GM12878 (cell line): Measurements from ENCODE around the gene RET. TPM values are rescaled to one million over a fixed set of nuclear protein-coding genes. Genes with fewer than 3 reads are reported as not detected.

Source experiments
- ATAC-seq: fragments of 200-7000 bp; cut with Tn5 transposase; 3 replicates; pipeline ENCODE4 v1.9.1; 2020; ENCODE audit warnings: mild to moderate bottlenecking, moderate library complexity
- BruUV-seq: library from RNA; stranded (reverse); fragments of 400-500 nt; replicated peaks from 2 replicates; lab custom pipeline; 2021; lab: Mats Ljungman, UMichigan
- CTCF ChIA-PET: fragments of 300-600 bp; sonication (Branson Sonifier 250); formaldehyde crosslinking; extraction: SDS; loops from one replicate; lab custom pipeline; 2021; ENCODE audit warnings: inconsistent platforms; lab: Yijun Ruan, JAX
- POLR2A ChIA-PET: fragments of 350-600 bp; formaldehyde crosslinking; extraction: SDS; loops from one replicate; lab custom pipeline; 2021; ENCODE audit warnings: inconsistent platforms; lab: Charles Lee
- RAD21 ChIA-PET: fragments of 300-600 bp; sonication (Branson Sonifier 250); formaldehyde crosslinking; loops from one replicate; lab custom pipeline; 2023; ENCODE audit warnings: antibody characterized with exemption; ENCODE audit not compliant: unreplicated experiment; lab: Charles Lee
- SMC1A ChIA-PET: fragments of 300-600 bp; sonication (Branson Sonifier 250); formaldehyde crosslinking; loops from one replicate; lab custom pipeline; 2023; ENCODE audit not compliant: unreplicated experiment, uncharacterized antibody; lab: Charles Lee
- DNase-seq: peaks from one replicate; pipeline ENCODE4 v3.0.0-alpha.2; 2011; ENCODE audit warnings: low read depth, low spot score
- FAIRE-seq: peaks from 3 replicates; lab custom pipeline; 2011; peaks lifted over from hg19 to GRCh38; lab: Jason Lieb, UNC
- H2AFZ ChIP-seq: 2 replicates; pipeline ENCODE4 v1.6.0; 2011; ENCODE audit warnings: low read depth, low read length, control low read depth; ENCODE audit not compliant: control insufficient read depth
- H3K27ac ChIP-seq: 2 replicates; pipeline ENCODE4 v1.5.1; 2011; ENCODE audit warnings: control low read depth; ENCODE audit not compliant: control insufficient read depth, insufficient read depth
- H3K27me3 ChIP-seq, 2 experiments: replicated peaks in 1 of 2; 2 replicates each; pipeline versions ENCODE4 v1.6.0 to v1.6.1; 2011; ENCODE audit warnings: low read length in 1 of 2; ENCODE audit not compliant: control insufficient read depth in 2 of 2, insufficient read depth in 2 of 2
- H3K36me3 ChIP-seq, 2 experiments: 2 replicates each; pipeline ENCODE4 v1.5.1; 2011; ENCODE audit warnings: low read length in 1 of 2; ENCODE audit not compliant: control insufficient read depth in 2 of 2, insufficient read depth in 2 of 2
- H3K4me1 ChIP-seq: 2 replicates; pipeline ENCODE4 v1.6.1; 2011; ENCODE audit warnings: mild to moderate bottlenecking, low read length, moderate library complexity, mixed read lengths; ENCODE audit not compliant: control insufficient read depth, insufficient read depth
- H3K4me2 ChIP-seq: 2 replicates; pipeline ENCODE4 v1.6.0; 2011; ENCODE audit warnings: control low read depth; ENCODE audit not compliant: control insufficient read depth, insufficient read depth
- H3K4me3 ChIP-seq: fragments of 200-600 bp; sonication (generic); 2 replicates; pipeline ENCODE4 v1.5.1; 2016
- H3K79me2 ChIP-seq: 2 replicates; pipeline ENCODE4 v1.6.0; 2011; ENCODE audit warnings: low read length; ENCODE audit not compliant: control insufficient read depth, insufficient read depth
- H3K9ac ChIP-seq: 2 replicates; pipeline ENCODE4 v1.8.0; 2011; ENCODE audit warnings: low read length, control low read depth, mixed read lengths; ENCODE audit not compliant: control insufficient read depth, insufficient read depth
- H3K9me3 ChIP-seq: replicated peaks from 3 replicates; pipeline ENCODE4 v1.5.1; 2011; ENCODE audit warnings: mild to moderate bottlenecking, low read length; ENCODE audit not compliant: control insufficient read depth, insufficient read depth
- H4K20me1 ChIP-seq: 2 replicates; pipeline ENCODE4 v1.6.0; 2011; ENCODE audit not compliant: control insufficient read depth, insufficient read depth
- BRCA1 ChIP-seq: IDR thresholded peaks from 2 replicates; pipeline ENCODE4 v1.6.1; 2011; ENCODE audit warnings: low read depth, low read length, improper control_type of control experiment
- CHD1 ChIP-seq: IDR thresholded peaks from 2 replicates; pipeline ENCODE4 v1.6.1; 2012; ENCODE audit warnings: low read depth, low read length, improper control_type of control experiment
- CHD2 ChIP-seq: IDR thresholded peaks from 2 replicates; pipeline ENCODE4 v1.6.1; 2011; ENCODE audit warnings: low read depth, low read length, improper control_type of control experiment, borderline replicate concordance
- EED ChIP-seq: sonication (generic); IDR thresholded peaks from 2 replicates; pipeline ENCODE4 v1.6.1; 2016; ENCODE audit warnings: antibody characterized with exemption, low read depth
- NRF1 ChIP-seq: conservative IDR thresholded peaks from 2 replicates; pipeline ENCODE4 v1.6.1; 2011; ENCODE audit warnings: mild to moderate bottlenecking, low read depth, low read length, improper control_type of control experiment
- SMAD1 ChIP-seq: fragments of 450-650 bp; IDR thresholded peaks from 2 replicates; pipeline ENCODE4 v1.6.1; 2018; ENCODE audit warnings: mild to moderate bottlenecking, low read depth; ENCODE audit not compliant: partially characterized antibody
- SP1 ChIP-seq: IDR thresholded peaks from one replicate; pipeline ENCODE4 v1.6.1; 2011; ENCODE audit warnings: low read depth, low read length
- SREBF2 ChIP-seq: IDR thresholded peaks from 2 replicates; pipeline ENCODE4 v1.6.1; 2012; ENCODE audit warnings: mild to moderate bottlenecking, low read length
- TARDBP ChIP-seq: IDR thresholded peaks from 2 replicates; pipeline ENCODE4 v1.6.1; 2016; ENCODE audit warnings: borderline replicate concordance
- YBX1 ChIP-seq: fragments of 450-650 bp; IDR thresholded peaks from 2 replicates; pipeline ENCODE4 v1.6.1; 2016; ENCODE audit warnings: antibody characterized with exemption
- WGBS: methylation state at CpG from one replicate; pipeline ENCODE4 v1.1.6; 2016; ENCODE audit warnings: low lambda C conversion rate; ENCODE audit not compliant: insufficient replicate concordance, insufficient coverage; ENCODE audit errors: missing lambda C conversion rate; 5-methylcytosine and 5-hydroxymethylcytosine counted together
- in situ Hi-C: fragments of 300-500 bp; cut with MboI; formaldehyde crosslinking; loops from 9 replicates; pipeline ENCODE4 v1.14.3; 2018; ENCODE audit warnings: mixed read lengths
- intact Hi-C: fragments of 100-400 bp; cut with micrococcal nuclease; formaldehyde crosslinking; loops from one replicate; pipeline ENCODE4 v1.14.2; 2022; ENCODE audit not compliant: unreplicated experiment
- polyA plus RNA-seq, 11 experiments: library from polyadenylated mRNA; depleted of rRNA in 4 of 11; unstranded in 6 of 11; stranded (reverse) in 5 of 11; fragments of >200 nt; fragmentation: Nextera tagmentation in 4 of 11; fragmentation: Illumina TruSeq in 1 of 11; extraction: Ambion mirVana in 4 of 11; extraction: Trizol in 1 of 11; gene quantifications; 1 replicate in 1 of 11; 2 replicates in 10 of 11; pipeline versions ENCODE4 v1.2.1 to v1.2.3, GENCODE V29; 2011 to 2016; ENCODE audit warnings: inconsistent platforms in 2 of 11, missing spikeins in 2 of 11, low read depth in 1 of 11
- total RNA-seq, 4 experiments: library from RNA; depleted of rRNA in 3 of 4; stranded (reverse); fragments of >200 nt in 3 of 4; fragmentation: Illumina TruSeq in 1 of 4; extraction: Trizol in 1 of 4; gene quantifications; 2 replicates each; pipeline versions ENCODE4 v1.2.1 to v1.2.3, GENCODE V29; 2013 to 2021
- TF ChIP-seq, protein P1 (sequence below): fragments of 450-650 bp; IDR thresholded peaks from 2 replicates; pipeline ENCODE4 v1.6.1; 2016; ENCODE audit warnings: mild to moderate bottlenecking
- TF ChIP-seq, protein P2 (sequence below): IDR thresholded peaks from 2 replicates; pipeline ENCODE4 v1.6.1; 2012; ENCODE audit warnings: improper control_type of control experiment, low read depth, low read length; ENCODE audit not compliant: insufficient replicate concordance
- TF ChIP-seq, protein P3 (sequence below): IDR thresholded peaks from 2 replicates; pipeline ENCODE4 v1.6.1; 2011; ENCODE audit warnings: low read depth, low read length, improper control_type of control experiment, borderline replicate concordance

RET gene
- total and polyA plus RNA-seq, 10 of the 15 experiments (the other 5 are each of a cell fraction or from before 2014, with no cell fraction given) = not detected

DNA sequence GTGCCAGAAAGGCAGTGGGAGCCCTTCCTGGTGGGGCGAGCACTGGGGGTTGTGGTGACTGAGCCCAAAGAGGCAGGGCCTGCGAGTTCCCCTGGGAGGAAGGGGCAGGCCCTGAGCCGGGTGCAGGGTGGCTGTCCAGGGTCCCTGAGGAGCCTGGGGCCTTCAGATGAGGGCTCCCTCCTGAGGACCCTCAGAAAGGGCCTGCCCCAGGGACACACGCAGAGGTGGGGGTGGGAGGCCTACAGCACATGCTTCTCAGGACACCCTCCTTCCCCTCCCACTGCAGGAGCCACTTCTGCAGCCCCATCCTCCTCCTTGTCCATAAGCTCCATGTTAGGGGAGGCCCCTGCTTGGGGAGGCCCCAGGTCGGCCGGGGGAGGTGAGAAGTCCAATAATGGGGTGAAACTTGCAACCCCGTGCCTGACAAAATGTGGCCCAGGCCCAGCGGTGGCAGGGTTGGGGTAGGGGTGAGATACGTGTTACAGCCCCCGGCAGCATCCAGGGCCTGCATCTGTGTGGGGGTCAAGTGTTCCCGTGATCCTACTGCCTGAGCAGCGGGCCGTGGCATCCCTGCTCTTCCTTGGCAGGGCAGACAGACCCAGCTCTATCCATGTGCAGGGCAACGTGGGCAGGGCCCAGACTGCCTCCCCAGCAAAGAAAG, 31.8 kb upstream of the RET start (continued):
- TF ChIP-seq CHD1 (no peak), YBX1 (no peak)
- TF ChIP-seq, protein P1, sequence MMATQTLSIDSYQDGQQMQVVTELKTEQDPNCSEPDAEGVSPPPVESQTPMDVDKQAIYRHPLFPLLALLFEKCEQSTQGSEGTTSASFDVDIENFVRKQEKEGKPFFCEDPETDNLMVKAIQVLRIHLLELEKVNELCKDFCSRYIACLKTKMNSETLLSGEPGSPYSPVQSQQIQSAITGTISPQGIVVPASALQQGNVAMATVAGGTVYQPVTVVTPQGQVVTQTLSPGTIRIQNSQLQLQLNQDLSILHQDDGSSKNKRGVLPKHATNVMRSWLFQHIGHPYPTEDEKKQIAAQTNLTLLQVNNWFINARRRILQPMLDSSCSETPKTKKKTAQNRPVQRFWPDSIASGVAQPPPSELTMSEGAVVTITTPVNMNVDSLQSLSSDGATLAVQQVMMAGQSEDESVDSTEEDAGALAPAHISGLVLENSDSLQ = no peak

DNA sequence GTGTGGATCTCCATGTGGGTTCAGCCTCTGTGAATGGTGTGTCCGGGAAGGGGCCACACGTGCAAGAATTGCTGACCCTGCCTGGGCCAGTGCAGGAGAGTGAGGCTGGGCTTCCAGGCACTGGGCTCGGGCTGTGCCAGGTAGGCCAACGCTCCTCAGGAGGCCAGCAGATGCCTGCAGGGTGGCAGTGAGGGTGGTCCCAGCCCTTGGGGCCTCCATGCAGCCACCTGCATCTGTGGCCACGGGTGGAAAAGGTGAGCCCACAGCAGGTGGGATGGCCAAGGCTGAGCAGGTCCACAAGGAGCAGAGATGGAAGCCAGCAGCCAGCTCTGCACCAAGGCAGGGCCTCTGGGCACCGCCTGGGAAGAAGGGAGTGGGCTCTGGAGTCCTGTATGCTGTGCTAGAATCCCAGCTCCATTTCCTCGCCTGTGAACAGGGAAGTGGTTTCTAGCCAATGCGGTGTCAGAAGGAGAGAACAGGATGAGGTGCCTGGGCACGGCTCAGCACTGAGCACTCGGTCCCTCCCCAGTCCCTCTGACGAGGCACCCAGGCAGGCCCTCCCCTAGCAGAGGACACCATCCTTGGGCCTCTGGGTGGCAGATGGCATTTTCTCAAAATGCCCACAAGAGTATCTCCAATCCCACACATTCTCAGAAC, 31.1 kb upstream of the RET start:
- Histone ChIP-seq H3K9ac (no peak overlapping the region), H3K79me2 (no peaks in the 10 kb centered on the region), H2AFZ (no peak overlapping the region), H3K4me3 (no peak overlapping the region), H3K27ac (no peak overlapping the region), H3K36me3 (no peaks in the 10 kb centered on the region), H3K9me3 (no peaks in the 10 kb centered on the region), H3K4me1 (no peaks in the 10 kb centered on the region), H3K4me2 (no peak overlapping the region)
- 8% methylated on average over 11 of the region's 11 CpGs for WGBS
- ChIA-PET RAD21 (no interaction called here), CTCF (no interaction called here), SMC1A (no interaction called here), POLR2A (no interaction called here)
- no peak for DNase-seq
- no peak for ATAC-seq
- intact Hi-C loops (no loop called here), in situ Hi-C loops (no loop called here)
- BruUV-seq = no TSS peak
- TF ChIP-seq SP1 (no peak), TARDBP (no peak), SREBF2 (no peak), SMAD1 (no peak), EED (no peak), BRCA1 (no peak), CHD2 (no peak), NRF1 (no peak)
- TF ChIP-seq, protein P2, sequence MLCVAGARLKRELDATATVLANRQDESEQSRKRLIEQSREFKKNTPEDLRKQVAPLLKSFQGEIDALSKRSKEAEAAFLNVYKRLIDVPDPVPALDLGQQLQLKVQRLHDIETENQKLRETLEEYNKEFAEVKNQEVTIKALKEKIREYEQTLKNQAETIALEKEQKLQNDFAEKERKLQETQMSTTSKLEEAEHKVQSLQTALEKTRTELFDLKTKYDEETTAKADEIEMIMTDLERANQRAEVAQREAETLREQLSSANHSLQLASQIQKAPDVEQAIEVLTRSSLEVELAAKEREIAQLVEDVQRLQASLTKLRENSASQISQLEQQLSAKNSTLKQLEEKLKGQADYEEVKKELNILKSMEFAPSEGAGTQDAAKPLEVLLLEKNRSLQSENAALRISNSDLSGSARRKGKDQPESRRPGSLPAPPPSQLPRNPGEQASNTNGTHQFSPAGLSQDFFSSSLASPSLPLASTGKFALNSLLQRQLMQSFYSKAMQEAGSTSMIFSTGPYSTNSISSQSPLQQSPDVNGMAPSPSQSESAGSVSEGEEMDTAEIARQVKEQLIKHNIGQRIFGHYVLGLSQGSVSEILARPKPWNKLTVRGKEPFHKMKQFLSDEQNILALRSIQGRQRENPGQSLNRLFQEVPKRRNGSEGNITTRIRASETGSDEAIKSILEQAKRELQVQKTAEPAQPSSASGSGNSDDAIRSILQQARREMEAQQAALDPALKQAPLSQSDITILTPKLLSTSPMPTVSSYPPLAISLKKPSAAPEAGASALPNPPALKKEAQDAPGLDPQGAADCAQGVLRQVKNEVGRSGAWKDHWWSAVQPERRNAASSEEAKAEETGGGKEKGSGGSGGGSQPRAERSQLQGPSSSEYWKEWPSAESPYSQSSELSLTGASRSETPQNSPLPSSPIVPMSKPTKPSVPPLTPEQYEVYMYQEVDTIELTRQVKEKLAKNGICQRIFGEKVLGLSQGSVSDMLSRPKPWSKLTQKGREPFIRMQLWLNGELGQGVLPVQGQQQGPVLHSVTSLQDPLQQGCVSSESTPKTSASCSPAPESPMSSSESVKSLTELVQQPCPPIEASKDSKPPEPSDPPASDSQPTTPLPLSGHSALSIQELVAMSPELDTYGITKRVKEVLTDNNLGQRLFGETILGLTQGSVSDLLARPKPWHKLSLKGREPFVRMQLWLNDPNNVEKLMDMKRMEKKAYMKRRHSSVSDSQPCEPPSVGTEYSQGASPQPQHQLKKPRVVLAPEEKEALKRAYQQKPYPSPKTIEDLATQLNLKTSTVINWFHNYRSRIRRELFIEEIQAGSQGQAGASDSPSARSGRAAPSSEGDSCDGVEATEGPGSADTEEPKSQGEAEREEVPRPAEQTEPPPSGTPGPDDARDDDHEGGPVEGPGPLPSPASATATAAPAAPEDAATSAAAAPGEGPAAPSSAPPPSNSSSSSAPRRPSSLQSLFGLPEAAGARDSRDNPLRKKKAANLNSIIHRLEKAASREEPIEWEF = no peak
- TF ChIP-seq, protein P3, sequence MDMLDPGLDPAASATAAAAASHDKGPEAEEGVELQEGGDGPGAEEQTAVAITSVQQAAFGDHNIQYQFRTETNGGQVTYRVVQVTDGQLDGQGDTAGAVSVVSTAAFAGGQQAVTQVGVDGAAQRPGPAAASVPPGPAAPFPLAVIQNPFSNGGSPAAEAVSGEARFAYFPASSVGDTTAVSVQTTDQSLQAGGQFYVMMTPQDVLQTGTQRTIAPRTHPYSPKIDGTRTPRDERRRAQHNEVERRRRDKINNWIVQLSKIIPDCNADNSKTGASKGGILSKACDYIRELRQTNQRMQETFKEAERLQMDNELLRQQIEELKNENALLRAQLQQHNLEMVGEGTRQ = no peak
- TF ChIP-seq, all 136 proteins: peak for 0
- no peak for FAIRE-seq
- Histone ChIP-seq H3K27me3 (no peaks in the 10 kb centered on the region; a peak in 1 of 4 replicates), H4K20me1 (no peaks in the 10 kb centered on the region)
